GM12801 (cell line): Measurements from ENCODE around the gene MBD2.

Experiments
- CTCF ChIP-seq: IDR thresholded peaks from one replicate; pipeline ENCODE4 v1.5.1; 2011; ENCODE audit warnings: control low read depth; ENCODE audit not compliant: insufficient read length; ENCODE audit errors: extremely low read depth

The MBD2 gene

GRCh38 chr18:54125429-54125828, 99.0 kb downstream of the MBD2 start:
- TF ChIP-seq CTCF = no peak

- peak; percentile 69 for TF ChIP-seq CTCF
Observed at GRCh38 chr18:54119524-54120019, 104.9 kb downstream of the MBD2 start.

GRCh38 chr18:54117853-54118773, 106.4 kb downstream of the MBD2 start:
- TF ChIP-seq CTCF = no peak

- TF ChIP-seq CTCF = no peak
Observed at GRCh38 chr18:54116541-54117257, 107.8 kb downstream of the MBD2 start.

GRCh38 chr18:54112356-54112755, 112.1 kb downstream of the MBD2 start:
- no peak for TF ChIP-seq CTCF

GRCh38 chr18:54109131-54109683, 115.3 kb downstream of the MBD2 start:
- TF ChIP-seq CTCF = no peak

- TF ChIP-seq CTCF = no peak
Observed at GRCh38 chr18:54102123-54102522, 122.3 kb downstream of the MBD2 start.
